ENCODE data around the gene GCC2.

GRCh38 chr2:108534584-108535356 lies 85.8 kb downstream of the GCC2 start:
- TF ChIP-seq CTCF (IDR thresholded peaks at IDR 0.05): peak in 1 of 5 experiments; percentile 4
- TF ChIP-seq POLR2A (IDR thresholded peaks at IDR 0.05): no peak
- peak in 1 of 2 donors; percentile 3 for TF ChIP-seq EP300 (IDR thresholded peaks at IDR 0.05)

Data from tibial nerve (tissue), 4 donors.